Muscle layer of duodenum (tissue), 2 donors: Measurements from ENCODE around the gene CDKN2B-AS1.

Source experiments
- H3K27ac ChIP-seq: one replicate; pipeline ENCODE4 v1.7.0; 2013; ENCODE audit warnings: mild to moderate bottlenecking, low read length
- H3K27me3 ChIP-seq: one replicate; pipeline ENCODE4 v1.7.0; 2013; ENCODE audit warnings: low read depth, mild to moderate bottlenecking, control low read depth, low read length
- H3K36me3 ChIP-seq, 2 donors: one replicate each; pipeline ENCODE4 v1.7.0; 2013; ENCODE audit warnings: low read length in 2 of 2, control low read depth in 1 of 2, mild to moderate bottlenecking in 1 of 2; ENCODE audit not compliant: insufficient read depth in 2 of 2, control insufficient read depth in 1 of 2
- H3K4me1 ChIP-seq, 2 donors: one replicate each; pipeline ENCODE4 v1.7.0; 2013; ENCODE audit warnings: low read length in 2 of 2, mild to moderate bottlenecking in 2 of 2, control low read depth in 1 of 2, moderate library complexity in 1 of 2; ENCODE audit not compliant: insufficient read depth in 2 of 2, control insufficient read depth in 1 of 2
- H3K4me3 ChIP-seq, 2 donors: one replicate each; pipeline ENCODE4 v1.7.0; 2013; ENCODE audit warnings: low read length in 2 of 2, low read depth in 1 of 2, mild to moderate bottlenecking in 1 of 2
- H3K9me3 ChIP-seq, 2 donors: one replicate each; pipeline ENCODE4 v1.7.0; 2013; ENCODE audit warnings: low read length in 2 of 2, control low read depth in 1 of 2, mild to moderate bottlenecking in 1 of 2; ENCODE audit not compliant: control insufficient read depth in 1 of 2
- donor health status: healthy.

The CDKN2B-AS1 gene

DNA sequence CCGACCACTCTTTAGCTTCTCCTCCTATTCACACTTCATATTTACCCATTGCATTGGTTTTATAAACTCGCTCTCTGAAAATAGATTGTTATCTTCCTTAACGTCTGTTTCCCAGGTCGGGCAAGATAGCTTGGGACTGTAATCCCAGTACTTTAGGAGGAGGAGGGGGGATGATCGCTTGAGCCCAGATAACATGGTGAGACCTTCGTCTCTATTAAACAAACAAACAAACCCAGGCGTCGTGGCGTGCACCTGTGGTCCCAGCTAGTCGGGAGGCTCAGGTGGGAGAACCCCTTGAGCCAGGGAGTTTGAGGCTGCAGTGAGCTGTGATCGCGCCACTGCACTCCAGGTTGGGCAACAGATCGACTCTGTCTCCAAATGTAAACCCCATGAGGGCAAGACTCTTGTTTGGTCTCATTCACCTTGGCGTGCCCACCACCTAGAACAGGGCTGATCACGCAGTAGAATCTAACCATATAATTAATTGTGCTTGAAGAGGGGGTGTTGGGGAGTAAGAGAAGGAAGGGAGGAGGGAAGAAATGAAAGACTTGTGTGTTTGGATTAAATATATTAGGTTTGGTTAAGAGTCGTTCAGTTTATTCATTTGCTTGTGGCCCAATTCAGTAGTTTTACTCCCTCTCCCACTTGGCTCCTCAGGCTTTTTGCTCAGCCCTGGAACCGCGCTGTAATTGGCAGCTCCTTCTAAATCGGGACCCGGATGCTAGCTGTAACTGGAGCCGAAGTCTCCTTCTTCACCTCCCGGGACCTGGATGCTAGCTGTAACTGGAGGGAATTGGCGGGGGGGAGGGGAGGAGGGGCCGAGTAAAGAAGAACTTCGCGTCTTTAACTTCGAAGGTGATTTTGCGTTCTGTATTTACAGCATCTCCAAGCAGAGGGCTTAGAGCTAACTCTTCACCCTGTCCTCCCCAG, 25.3 kb upstream of the CDKN2B-AS1 start:
- peaks cover 4 to 5% of the 10 kb centered on the region in 2 donors for H3K9me3 ChIP-seq
- H3K36me3 ChIP-seq = no peaks in the 10 kb centered on the region
- H3K27ac ChIP-seq = no peak overlapping the region
- peaks cover 88% of the 10 kb centered on the region for H3K27me3 ChIP-seq
- H3K4me1 ChIP-seq = peaks cover 4 to 33% of the 10 kb centered on the region in 2 donors
- H3K4me3 ChIP-seq = no peak overlapping the region

GRCh38 chr9:21969951-21970799, 24.4 kb upstream of the CDKN2B-AS1 start:
- H3K4me1 ChIP-seq = peaks cover 3 to 38% of the 10 kb centered on the region in 2 donors
- no peak overlapping the region for H3K4me3 ChIP-seq
- H3K27me3 ChIP-seq = peaks cover 92% of the 10 kb centered on the region
- H3K9me3 ChIP-seq = peaks cover 4 to 5% of the 10 kb centered on the region in 2 donors
- H3K27ac ChIP-seq = no peak overlapping the region
- no peaks in the 10 kb centered on the region for H3K36me3 ChIP-seq

GRCh38 chr9:21970800-21971640, 23.6 kb upstream of the CDKN2B-AS1 start:
- H3K4me1 ChIP-seq = peaks cover 0 to 35% of the 10 kb centered on the region in 2 donors
- H3K9me3 ChIP-seq = peaks cover 4 to 5% of the 10 kb centered on the region in 2 donors
- H3K4me3 ChIP-seq = no peak overlapping the region
- H3K27me3 ChIP-seq = peaks cover 92% of the 10 kb centered on the region
- H3K27ac ChIP-seq = no peak overlapping the region
- no peaks in the 10 kb centered on the region for H3K36me3 ChIP-seq

- Histone ChIP-seq H3K27ac (no peak overlapping the region), H3K36me3 (no peaks in the 10 kb centered on the region), H3K4me3 (no peak overlapping the region), H3K4me1 (peaks cover 0 to 33% of the 10 kb centered on the region in 2 donors), H3K27me3 (peaks cover 94% of the 10 kb centered on the region), H3K9me3 (peaks cover 4 to 5% of the 10 kb centered on the region in 2 donors)
Measured at GRCh38 chr9:21972361-21972760, 22.2 kb upstream of the CDKN2B-AS1 start.

GRCh38 chr9:21974343-21974721, 20.3 kb upstream of the CDKN2B-AS1 start:
- Histone ChIP-seq H3K4me3 (peak overlapping the region in 1 of 2 donors; percentile 57), H3K9me3 (peaks cover 0 to 5% of the 10 kb centered on the region in 2 donors), H3K36me3 (no peaks in the 10 kb centered on the region), H3K4me1 (peaks cover 0 to 26% of the 10 kb centered on the region in 2 donors), H3K27me3 (peaks cover 86% of the 10 kb centered on the region), H3K27ac (no peak overlapping the region)

GRCh38 chr9:21974722-21975409, 19.7 kb upstream of the CDKN2B-AS1 start:
- H3K36me3 ChIP-seq = no peaks in the 10 kb centered on the region
- peaks cover 0 to 26% of the 10 kb centered on the region in 2 donors for H3K4me1 ChIP-seq
- H3K9me3 ChIP-seq = peaks cover 0 to 10% of the 10 kb centered on the region in 2 donors
- H3K27me3 ChIP-seq = peaks cover 86% of the 10 kb centered on the region
- H3K27ac ChIP-seq = no peak overlapping the region
- H3K4me3 ChIP-seq = peak overlapping the region; percentile 37 to 57

- H3K4me3 ChIP-seq = no peak overlapping the region
- peaks cover 0 to 17% of the 10 kb centered on the region in 2 donors for H3K4me1 ChIP-seq
- peaks cover 72% of the 10 kb centered on the region for H3K27me3 ChIP-seq
- H3K9me3 ChIP-seq = peaks cover 0 to 5% of the 10 kb centered on the region in 2 donors
- H3K36me3 ChIP-seq = no peaks in the 10 kb centered on the region
- H3K27ac ChIP-seq = no peak overlapping the region
Measured at GRCh38 chr9:21976334-21976875, 18.2 kb upstream of the CDKN2B-AS1 start.

DNA sequence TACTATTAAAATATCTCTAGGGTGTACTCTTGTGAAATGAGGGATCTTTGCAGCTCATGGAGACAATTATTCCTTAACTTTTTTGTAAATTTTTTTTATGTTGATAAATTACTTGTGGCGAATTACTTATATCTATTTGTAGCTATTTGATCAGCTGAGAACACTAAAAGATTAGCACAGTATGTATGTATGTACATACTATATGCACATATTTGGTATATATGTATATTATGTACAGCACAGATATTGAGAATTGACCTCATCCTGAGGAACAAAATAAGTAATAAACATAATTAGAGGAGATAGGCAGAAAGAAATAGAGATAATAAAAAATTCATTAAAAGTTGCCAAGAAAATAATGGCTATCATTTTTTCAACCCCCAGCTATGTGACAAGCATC, 12.2 kb upstream of the CDKN2B-AS1 start:
- Histone ChIP-seq H3K4me1 (no peaks in the 10 kb centered on the region), H3K36me3 (no peaks in the 10 kb centered on the region), H3K9me3 (peaks cover 0 to 5% of the 10 kb centered on the region in 2 donors), H3K27me3 (peaks cover 21% of the 10 kb centered on the region), H3K27ac (no peak overlapping the region), H3K4me3 (no peak overlapping the region)

DNA sequence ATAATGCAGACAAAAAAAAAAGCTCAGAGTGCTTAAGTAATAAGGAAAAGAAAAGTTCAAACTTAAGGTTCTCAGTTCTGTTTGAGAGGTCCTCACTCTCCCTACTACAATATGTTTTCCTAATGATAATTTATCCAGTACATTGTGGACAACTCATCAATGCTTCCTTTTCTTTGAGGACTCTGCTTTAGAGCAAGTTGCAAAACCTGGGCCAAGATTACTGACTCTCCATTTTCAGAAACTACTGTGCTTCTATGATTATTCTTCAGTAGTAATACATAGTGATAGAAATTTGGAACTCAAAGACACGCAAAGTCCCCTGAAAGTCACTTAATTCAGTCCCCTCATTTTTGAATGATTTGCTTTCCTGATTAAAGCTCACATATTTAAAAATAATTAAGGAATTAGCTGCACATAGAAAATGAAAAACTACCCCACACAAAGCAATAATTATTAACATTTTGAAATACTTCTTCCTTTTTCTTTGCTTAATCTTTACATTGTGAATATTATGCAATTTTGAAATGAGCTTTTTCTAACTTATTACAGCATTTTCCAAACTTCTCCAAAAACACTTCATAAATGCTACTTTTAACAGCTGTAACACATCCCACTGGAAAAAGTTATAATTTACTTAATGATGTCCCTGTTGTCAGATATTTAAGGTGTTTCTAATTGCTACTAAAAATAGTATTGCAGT, 11.6 kb upstream of the CDKN2B-AS1 start:
- no peak overlapping the region for H3K27ac ChIP-seq
- H3K4me3 ChIP-seq = no peak overlapping the region
- no peaks in the 10 kb centered on the region for H3K36me3 ChIP-seq
- H3K27me3 ChIP-seq = peaks cover 16% of the 10 kb centered on the region
- peaks cover 0 to 5% of the 10 kb centered on the region in 2 donors for H3K9me3 ChIP-seq
- no peaks in the 10 kb centered on the region for H3K4me1 ChIP-seq

- peaks cover 20% of the 10 kb centered on the region for H3K27me3 ChIP-seq
Measured at GRCh38 chr9:21983561-21983935, 11.0 kb upstream of the CDKN2B-AS1 start.

More at GRCh38 chr9:21983561-21983935, 11.0 kb upstream of the CDKN2B-AS1 start:
- Histone ChIP-seq H3K9me3 (peaks cover 0 to 5% of the 10 kb centered on the region in 2 donors), H3K4me3 (no peak overlapping the region), H3K27ac (no peak overlapping the region), H3K4me1 (no peaks in the 10 kb centered on the region), H3K36me3 (no peaks in the 10 kb centered on the region)
